ENCODE measurements around the gene CYB561A3.

CYB561A3 gene

GRCh38 chr11:61315260-61315659 is 46.4 kb downstream of the CYB561A3 start:
- DNase-seq = no peak

DNA sequence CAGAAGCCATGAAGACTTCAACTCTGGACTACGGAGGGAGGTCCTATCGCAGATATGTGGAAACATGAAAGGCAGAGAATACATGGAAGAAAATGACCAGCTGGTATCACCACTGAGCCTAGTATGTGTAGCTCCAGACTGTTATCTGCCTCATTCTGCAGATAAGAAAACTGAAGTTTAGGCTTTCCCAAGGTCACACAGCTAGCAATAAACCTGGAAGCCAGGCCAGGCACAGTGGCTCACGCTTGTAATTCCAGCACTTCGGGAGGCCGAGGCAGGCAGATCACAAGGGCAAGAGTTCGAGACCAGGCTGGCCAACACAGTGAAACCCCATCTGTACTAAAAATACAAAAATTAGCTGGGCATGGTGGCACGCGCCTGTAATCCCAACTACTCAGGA is 50.9 kb downstream of the CYB561A3 start:
- DNase-seq = no peak

GRCh38 chr11:61309739-61310138 is 51.9 kb downstream of the CYB561A3 start:
- DNase-seq = no peak

DNA sequence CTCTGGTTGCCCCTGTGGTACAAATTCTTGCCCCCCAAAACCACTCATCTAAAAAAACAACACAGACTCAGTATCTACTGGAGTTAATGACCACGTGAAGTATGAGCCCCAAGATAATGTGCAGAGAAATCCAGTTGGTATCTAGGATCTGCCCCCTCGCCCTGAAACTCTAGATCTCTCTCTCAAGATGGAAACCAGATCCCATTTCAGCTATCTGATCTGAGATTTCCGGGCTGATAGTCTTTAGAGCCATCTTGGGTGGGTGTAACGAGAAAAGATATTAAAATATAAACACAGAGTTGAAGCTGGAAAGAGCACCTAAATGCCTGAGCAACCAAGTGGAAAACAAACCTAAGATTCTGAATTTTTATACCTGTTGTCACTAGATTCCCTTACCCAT is 52.5 kb downstream of the CYB561A3 start:
- DNase-seq = no peak

- DNase-seq = no peak
Measured at GRCh38 chr11:61307354-61307753, 54.3 kb downstream of the CYB561A3 start.

DNA sequence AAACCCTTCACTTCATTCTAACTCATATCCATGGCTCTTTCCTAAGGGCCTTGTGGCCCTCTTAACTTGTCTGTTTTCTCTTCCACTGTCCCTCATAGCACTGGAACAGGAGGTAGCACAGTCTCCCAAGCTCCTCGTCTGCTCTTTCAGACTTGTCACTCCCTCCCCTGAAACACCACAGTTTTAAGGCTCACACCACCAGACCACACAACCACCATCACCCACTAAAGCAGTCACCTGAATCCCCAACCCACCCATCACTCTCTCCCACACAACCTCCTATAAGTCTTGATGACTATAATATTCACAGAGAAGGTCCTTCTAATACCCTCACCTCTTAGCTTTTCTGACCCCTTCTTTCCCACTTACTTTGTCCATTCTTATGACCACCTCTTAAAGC is 55.5 kb downstream of the CYB561A3 start:
- DNase-seq = no peak

- DNase-seq = no peak
Measured at GRCh38 chr11:61305417-61305816, 56.3 kb downstream of the CYB561A3 start.

DNA sequence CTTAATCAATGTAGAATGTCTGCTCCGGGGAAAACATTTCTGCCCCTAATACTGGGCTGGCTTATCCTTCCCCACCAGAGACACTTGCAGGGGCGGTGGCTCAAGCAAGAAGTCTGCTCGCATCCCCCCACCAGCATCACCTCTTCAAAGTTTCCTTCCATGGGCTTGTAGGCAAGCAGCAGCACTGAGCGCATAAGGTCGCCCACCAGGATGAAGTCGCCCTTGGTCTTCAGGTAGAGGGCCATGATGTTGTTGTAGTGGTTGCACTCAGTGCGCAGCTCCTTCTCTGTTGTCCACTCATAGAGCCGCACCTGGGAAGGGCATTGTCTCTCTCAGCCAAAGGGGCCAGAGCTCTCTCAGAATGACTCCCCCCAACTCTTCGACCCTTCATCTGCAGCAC is 58.0 kb downstream of the CYB561A3 start:
- no peak for DNase-seq

GRCh38 chr11:61302550-61302949 is 59.1 kb downstream of the CYB561A3 start:
- no peak for DNase-seq

Data from T-helper 9 cell (primary cell).